HG03159 (cell line): ENCODE results near the gene TRIM16.
A peak's percentile ranks its signal among the peaks of the same experiment; 100 is the strongest.
"Not testable (repeated sequence)": the region's sequence is repeated elsewhere in the genome, so short reads cannot be mapped to it uniquely, and the experiment has no call there.

Experiments
- ATAC-seq: cut with Tn5 transposase; IDR thresholded peaks from one replicate; pipeline ENCODE4 v1.9.1; 2021; ENCODE audit warnings: mild to moderate bottlenecking, moderate library complexity; ENCODE audit not compliant: unreplicated experiment

TRIM16 gene

GRCh38 chr17:15659236-15659635 lies 24.9 kb downstream of the TRIM16 start:
- no peak for ATAC-seq

GRCh38 chr17:15658296-15658695 lies 25.8 kb downstream of the TRIM16 start:
- no peak for ATAC-seq

GRCh38 chr17:15657868-15658267 lies 26.2 kb downstream of the TRIM16 start:
- no peak for ATAC-seq

- no peak for ATAC-seq
Measured at GRCh38 chr17:15654886-15655561, 29.1 kb downstream of the TRIM16 start.

GRCh38 chr17:15654401-15654800 lies 29.7 kb downstream of the TRIM16 start:
- ATAC-seq = not testable (repeated sequence)

DNA sequence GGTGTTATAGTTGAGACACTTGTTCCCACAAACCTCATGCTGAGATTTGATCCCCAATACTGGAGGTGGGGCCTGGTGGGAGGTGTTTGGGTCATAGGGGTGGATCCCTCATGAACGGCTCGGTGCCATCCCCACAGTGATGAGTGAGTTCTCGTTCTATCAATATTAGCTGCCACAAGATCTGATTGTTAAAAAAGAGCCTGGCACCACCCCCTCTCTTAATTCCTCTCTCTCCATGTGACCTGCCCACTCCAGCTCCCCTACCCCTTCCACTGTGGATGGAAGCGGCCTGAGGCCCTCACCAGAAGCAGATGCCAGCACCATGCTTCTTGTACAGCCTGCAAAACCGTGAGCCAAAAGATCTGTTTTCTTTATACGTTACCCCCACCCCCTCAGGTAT lies 31.2 kb downstream of the TRIM16 start:
- no peak for ATAC-seq

- peak; percentile 82 for ATAC-seq
Measured at GRCh38 chr17:15651583-15652110, 32.5 kb downstream of the TRIM16 start.

- ATAC-seq = no peak
Measured at GRCh38 chr17:15650741-15651582, 33.1 kb downstream of the TRIM16 start.

GRCh38 chr17:15649861-15650421 lies 34.2 kb downstream of the TRIM16 start:
- ATAC-seq = no peak

DNA sequence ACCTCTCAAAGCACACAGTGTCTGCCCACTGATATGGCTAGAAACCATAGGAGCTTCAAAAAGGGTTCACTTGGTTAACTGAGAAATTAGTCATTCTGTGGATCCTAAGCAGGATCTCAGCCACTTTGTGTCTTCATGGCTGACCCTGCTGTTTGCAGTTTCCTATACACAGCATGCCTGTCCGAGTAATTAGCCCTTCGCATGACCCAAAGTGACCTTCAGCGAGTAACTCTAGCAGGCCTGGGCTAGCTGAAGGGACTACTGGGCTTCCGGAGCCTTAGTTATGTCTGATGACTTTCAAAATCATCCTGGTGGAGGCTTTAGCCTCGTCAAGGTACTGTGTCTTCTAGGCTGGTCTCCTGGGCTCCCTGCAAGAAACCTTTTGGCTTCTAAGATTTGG lies 35.7 kb downstream of the TRIM16 start:
- ATAC-seq = no peak

DNA sequence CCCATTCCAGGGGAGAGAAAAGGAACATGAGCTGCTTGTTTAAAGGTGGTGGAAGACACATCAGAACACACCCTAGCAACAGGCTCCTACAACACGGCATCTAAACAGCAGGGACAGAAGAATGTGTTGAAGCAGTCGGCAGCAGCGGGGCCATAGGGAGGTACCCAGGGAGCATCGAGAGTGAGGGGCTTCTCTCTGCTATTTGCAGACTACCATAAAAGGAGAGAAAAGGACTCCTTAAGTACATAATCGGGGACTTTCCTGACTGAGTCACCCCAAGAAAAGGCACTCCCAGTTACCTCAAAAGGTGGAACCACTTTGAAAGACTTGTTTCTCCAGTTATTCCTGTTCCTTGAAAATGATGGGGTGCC lies 38.2 kb downstream of the TRIM16 start:
- not testable (repeated sequence) for ATAC-seq

DNA sequence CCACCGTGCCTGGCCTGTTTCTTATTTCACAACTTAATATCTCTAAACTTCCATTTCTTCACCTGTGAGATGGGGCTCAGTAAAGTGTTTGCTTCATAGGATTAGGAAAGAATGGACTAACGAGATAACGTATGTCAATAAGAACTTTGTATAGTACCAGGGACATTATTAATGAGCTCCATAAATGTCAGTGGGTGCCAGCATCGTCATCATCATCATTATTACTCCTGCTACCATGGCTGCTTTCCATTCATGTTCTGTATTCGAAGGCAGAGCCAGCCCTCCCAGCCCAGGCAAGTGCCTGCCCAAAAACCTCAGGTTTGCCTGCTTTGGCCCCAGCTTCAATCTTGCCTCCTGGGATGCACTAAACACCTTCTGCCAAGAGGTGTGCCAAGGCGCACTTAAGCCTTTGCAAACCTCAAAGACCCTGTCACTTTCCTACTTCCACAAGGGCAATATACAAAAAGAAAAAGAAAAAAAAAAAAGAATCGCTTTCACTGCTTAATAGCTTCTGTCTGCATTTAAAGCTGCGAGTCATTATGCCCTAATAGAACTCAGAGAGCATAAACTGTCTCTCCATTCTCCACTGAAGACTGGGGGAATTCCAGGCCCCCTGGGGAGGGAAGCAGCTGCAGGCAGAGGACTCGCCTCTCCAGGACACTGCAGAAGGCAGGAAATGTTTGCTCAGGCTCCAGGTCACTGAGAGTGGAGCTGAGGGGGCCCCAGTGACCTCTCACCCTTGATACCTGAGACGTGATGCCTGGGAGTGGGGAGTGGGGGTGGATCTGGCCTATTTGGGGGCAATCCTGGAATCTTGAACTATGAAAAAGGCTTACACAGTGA lies 38.8 kb downstream of the TRIM16 start:
- not testable (repeated sequence) for ATAC-seq

- not testable (repeated sequence) for ATAC-seq
Measured at GRCh38 chr17:15642505-15643251, 41.4 kb downstream of the TRIM16 start.

GRCh38 chr17:15642014-15642413 lies 42.1 kb downstream of the TRIM16 start:
- not testable (repeated sequence) for ATAC-seq

- not testable (repeated sequence) for ATAC-seq
Measured at GRCh38 chr17:15630930-15631453, 53.1 kb downstream of the TRIM16 start.

DNA sequence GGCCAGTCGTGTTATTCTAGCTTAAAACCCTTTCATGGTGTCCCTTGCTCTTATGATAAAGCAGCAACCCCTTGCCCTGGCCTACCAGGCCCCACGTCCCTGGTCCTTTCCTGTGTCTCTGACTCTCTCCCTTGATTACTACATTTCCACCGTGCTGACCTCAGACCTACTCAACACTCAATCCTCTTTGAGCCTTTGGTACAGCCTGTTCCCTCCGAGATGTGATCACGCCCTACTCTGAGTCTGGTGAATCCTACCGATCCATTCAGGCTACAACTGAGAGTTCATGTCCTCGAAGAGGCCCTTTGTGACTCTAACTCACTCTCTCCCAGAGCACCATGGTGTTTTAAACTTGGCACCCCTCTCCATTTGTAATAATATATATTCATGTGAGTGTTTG lies 54.1 kb downstream of the TRIM16 start:
- not testable (repeated sequence) for ATAC-seq

- not testable (repeated sequence) for ATAC-seq
Measured at GRCh38 chr17:15623661-15624209, 60.4 kb downstream of the TRIM16 start.

- ATAC-seq = not testable (repeated sequence)
Measured at GRCh38 chr17:15623255-15623654, 60.9 kb downstream of the TRIM16 start.

DNA sequence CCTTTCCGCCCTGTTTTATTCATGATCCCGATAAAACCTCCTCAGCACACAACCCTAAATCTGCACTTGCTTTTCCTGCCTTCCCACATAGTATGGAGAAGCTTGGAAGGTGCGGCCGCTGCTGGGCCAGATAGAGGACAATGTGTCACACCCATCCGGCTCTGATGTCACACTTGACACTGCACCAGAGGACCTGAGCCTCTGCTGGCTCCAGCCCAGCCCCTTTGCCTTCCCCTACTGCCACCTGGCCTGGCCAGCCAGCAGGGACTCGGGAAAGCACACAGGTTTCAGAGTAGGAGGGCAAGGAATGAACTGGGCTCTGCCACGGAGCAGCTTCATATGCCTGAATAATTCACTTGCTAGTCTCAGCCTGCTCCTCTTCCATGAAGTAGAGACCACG lies 62.0 kb downstream of the TRIM16 start:
- ATAC-seq = not testable (repeated sequence)
